ENCODE data around the gene TCF3.

The TCF3 gene

GRCh38 chr19:1592024-1592754 lies 60.2 kb downstream of the TCF3 start:
- Histone ChIP-seq H3K36me3 (peaks cover 26 to 67% (median 45%) of the 10 kb centered on the region in 11 experiments), H3K4me3 (peak overlapping the region; percentile 81 to 99 (median 94)), H3K27me3 (no peaks in the 10 kb centered on the region), H4K20me1 (peaks cover 26 to 59% (median 42%) of the 10 kb centered on the region in 11 experiments; a peak in 20 of 22 replicates), H3K9ac (peak overlapping the region; percentile 96 to 100 (median 99)), H3K27ac (peak overlapping the region; percentile 96 to 100 (median 99)), H3K4me2 (peak overlapping the region; percentile 85 to 100 (median 94)), H3K9me3 (replicated peaks in 1 of 11) (no peaks in the 10 kb centered on the region), H3K4me1 (peaks cover 18 to 36% (median 29%) of the 10 kb centered on the region in 10 experiments)
- no peak for TF ChIP-seq Cebpa-rat (IDR thresholded peaks at IDR 0.05)

- TF ChIP-seq Cebpa-rat (IDR thresholded peaks at IDR 0.05) = no peak
- H3K36me3 ChIP-seq = peaks cover 19 to 67% (median 45%) of the 10 kb centered on the region in 11 experiments
- H3K9me3 ChIP-seq (replicated peaks in 1 of 11) = no peaks in the 10 kb centered on the region
- H3K27ac ChIP-seq = peak overlapping the region; percentile 96 to 100 (median 99)
- peak overlapping the region; percentile 81 to 99 (median 94) for H3K4me3 ChIP-seq
- H3K9ac ChIP-seq = peak overlapping the region; percentile 96 to 100 (median 99)
- H3K27me3 ChIP-seq = no peaks in the 10 kb centered on the region
- H3K4me2 ChIP-seq = peak overlapping the region; percentile 85 to 100 (median 94)
- peaks cover 18 to 37% (median 27%) of the 10 kb centered on the region in 10 experiments for H3K4me1 ChIP-seq
- peaks cover 26 to 62% (median 45%) of the 10 kb centered on the region in 11 experiments; a peak in 20 of 22 replicates for H4K20me1 ChIP-seq
Observed at GRCh38 chr19:1591421-1592023, 60.9 kb downstream of the TCF3 start.

- no peak for TF ChIP-seq Cebpa-rat (IDR thresholded peaks at IDR 0.05)
- Histone ChIP-seq H3K27ac (peak overlapping the region; percentile 96 to 100 (median 99)), H3K27me3 (no peaks in the 10 kb centered on the region), H3K4me1 (peaks cover 18 to 37% (median 27%) of the 10 kb centered on the region in 10 experiments), H3K9ac (peak overlapping the region; percentile 96 to 100 (median 99)), H3K4me3 (peak overlapping the region; percentile 81 to 99 (median 94)), H3K4me2 (peak overlapping the region; percentile 85 to 100 (median 94)), H4K20me1 (peaks cover 26 to 62% (median 53%) of the 10 kb centered on the region in 11 experiments; a peak in 20 of 22 replicates), H3K36me3 (peaks cover 19 to 67% (median 45%) of the 10 kb centered on the region in 11 experiments), H3K9me3 (replicated peaks in 1 of 11) (no peaks in the 10 kb centered on the region)
Observed at GRCh38 chr19:1590641-1591397, 61.6 kb downstream of the TCF3 start.

- Histone ChIP-seq H3K36me3 (peaks cover 31 to 76% (median 72%) of the 10 kb centered on the region in 11 experiments), H3K4me2 (no peak overlapping the region), H3K4me1 (peaks cover 18 to 33% (median 22%) of the 10 kb centered on the region in 10 experiments), H3K9ac (peak overlapping the region in 6 of 11 experiments; percentile 16 to 45 (median 28); a peak in 5 of 22 replicates), H3K4me3 (no peak overlapping the region), H4K20me1 (peaks cover 26 to 85% (median 78%) of the 10 kb centered on the region in 11 experiments; a peak in 20 of 22 replicates), H3K27ac (peak overlapping the region in 4 of 11 experiments; percentile 1 to 17 (median 12); a peak in 2 of 22 replicates), H3K27me3 (no peaks in the 10 kb centered on the region), H3K9me3 (replicated peaks in 1 of 11) (no peaks in the 10 kb centered on the region)
- TF ChIP-seq Cebpa-rat (IDR thresholded peaks at IDR 0.05) = no peak
Observed at GRCh38 chr19:1587872-1588271, 64.5 kb downstream of the TCF3 start.

GRCh38 chr19:1585243-1585580 lies 67.2 kb downstream of the TCF3 start:
- Histone ChIP-seq H4K20me1 (peaks cover 9 to 100% (median 98%) of the 10 kb centered on the region in 11 experiments; a peak in 20 of 22 replicates), H3K4me3 (no peak overlapping the region), H3K9me3 (replicated peaks in 1 of 11) (no peaks in the 10 kb centered on the region), H3K9ac (no peak overlapping the region), H3K36me3 (peaks cover 58 to 100% (median 96%) of the 10 kb centered on the region in 11 experiments), H3K4me1 (peaks cover 9 to 24% (median 12%) of the 10 kb centered on the region in 10 experiments), H3K27ac (no peak overlapping the region), H3K4me2 (no peak overlapping the region), H3K27me3 (no peaks in the 10 kb centered on the region)
- no peak for TF ChIP-seq Cebpa-rat (IDR thresholded peaks at IDR 0.05)

GRCh38 chr19:1584500-1585242 lies 67.7 kb downstream of the TCF3 start:
- Histone ChIP-seq H3K9ac (no peak overlapping the region), H3K9me3 (replicated peaks in 1 of 11) (no peaks in the 10 kb centered on the region), H3K27ac (no peak overlapping the region), H3K4me2 (no peak overlapping the region), H3K4me1 (peaks cover 3 to 18% (median 6%) of the 10 kb centered on the region in 10 experiments; a peak in 19 of 20 replicates), H3K27me3 (no peaks in the 10 kb centered on the region), H4K20me1 (peaks cover 4 to 100% (median 98%) of the 10 kb centered on the region in 11 experiments; a peak in 20 of 22 replicates), H3K4me3 (no peak overlapping the region), H3K36me3 (peaks cover 63 to 100% (median 96%) of the 10 kb centered on the region in 11 experiments)
- no peak for TF ChIP-seq Cebpa-rat (IDR thresholded peaks at IDR 0.05)

- TF ChIP-seq Cebpa-rat (IDR thresholded peaks at IDR 0.05) = no peak
- no peak overlapping the region for H3K27ac ChIP-seq
Observed at GRCh38 chr19:1582201-1582600, 70.2 kb downstream of the TCF3 start.

GRCh38 chr19:1580957-1581356 lies 71.5 kb downstream of the TCF3 start:
- TF ChIP-seq Cebpa-rat (IDR thresholded peaks at IDR 0.05) = no peak
- Histone ChIP-seq H3K4me3 (no peak overlapping the region), H3K27ac (no peak overlapping the region), H4K20me1 (peaks cover 0 to 100% (median 98%) of the 10 kb centered on the region in 11 experiments; a peak in 21 of 22 replicates), H3K4me1 (no peaks in the 10 kb centered on the region), H3K9me3 (replicated peaks in 1 of 11) (no peaks in the 10 kb centered on the region), H3K4me2 (no peak overlapping the region), H3K27me3 (no peaks in the 10 kb centered on the region), H3K36me3 (peaks cover 91 to 100% (median 100%) of the 10 kb centered on the region in 11 experiments), H3K9ac (no peak overlapping the region)

More at GRCh38 chr19:1582201-1582600, 70.2 kb downstream of the TCF3 start:
- Histone ChIP-seq H3K36me3 (peaks cover 84 to 100% (median 100%) of the 10 kb centered on the region in 11 experiments), H3K9ac (peak overlapping the region in 2 of 11 experiments; percentile 4 to 16; a peak in 2 of 22 replicates), H3K27me3 (no peaks in the 10 kb centered on the region), H4K20me1 (peaks cover 0 to 100% (median 98%) of the 10 kb centered on the region in 11 experiments; a peak in 20 of 22 replicates), H3K4me2 (no peak overlapping the region), H3K4me3 (no peak overlapping the region), H3K9me3 (replicated peaks in 1 of 11) (no peaks in the 10 kb centered on the region), H3K4me1 (0 out of 20 replicates have a peak, but pooled peaks cover 0 to under 1% (median 0%) of the 10 kb centered on the region in 10 experiments)
